UCSD-AML1 (cell line): Measurements from ENCODE around the gene CFAP299.

ENCODE experiments used
- DNase-seq: peaks from one replicate; lab custom pipeline; 2025; ENCODE audit not compliant: unreplicated experiment; lab: John Stamatoyannopoulos, UW

Gene CFAP299

GRCh38 chr4:81007417-81007816 lies 671.9 kb downstream of the CFAP299 start:
- no peak for DNase-seq
